GM21529 (cell line): ENCODE data around the gene DAPK3.
"Not testable (repeated sequence)": the region's sequence is repeated elsewhere in the genome, so short reads cannot be mapped to it uniquely, and the experiment has no call there.

ENCODE experiments used
- ATAC-seq: cut with Tn5 transposase; IDR thresholded peaks from one replicate; pipeline ENCODE4 v1.9.1; 2021; ENCODE audit not compliant: unreplicated experiment

DAPK3 gene

DNA sequence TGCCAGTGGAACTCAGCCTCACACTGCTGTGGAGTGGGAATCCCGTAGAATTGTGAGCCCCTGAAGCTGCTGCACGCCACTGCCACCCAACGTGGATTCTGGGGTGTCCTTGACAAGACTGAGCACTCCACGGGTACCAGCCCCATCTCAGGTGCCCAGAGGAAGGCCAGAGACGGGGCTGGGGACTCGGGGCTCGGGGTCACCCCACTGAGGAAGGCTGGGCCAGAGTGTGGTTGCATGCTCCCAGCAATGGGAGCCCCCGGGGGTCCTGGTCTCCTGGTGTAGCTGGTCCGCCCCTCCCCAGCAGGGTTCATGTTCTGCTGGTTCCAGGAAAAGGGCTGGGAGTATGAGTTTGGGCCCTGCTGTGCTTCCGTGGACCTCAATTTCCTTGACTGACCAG, 15.2 kb downstream of the DAPK3 start:
- ATAC-seq = no peak

DNA sequence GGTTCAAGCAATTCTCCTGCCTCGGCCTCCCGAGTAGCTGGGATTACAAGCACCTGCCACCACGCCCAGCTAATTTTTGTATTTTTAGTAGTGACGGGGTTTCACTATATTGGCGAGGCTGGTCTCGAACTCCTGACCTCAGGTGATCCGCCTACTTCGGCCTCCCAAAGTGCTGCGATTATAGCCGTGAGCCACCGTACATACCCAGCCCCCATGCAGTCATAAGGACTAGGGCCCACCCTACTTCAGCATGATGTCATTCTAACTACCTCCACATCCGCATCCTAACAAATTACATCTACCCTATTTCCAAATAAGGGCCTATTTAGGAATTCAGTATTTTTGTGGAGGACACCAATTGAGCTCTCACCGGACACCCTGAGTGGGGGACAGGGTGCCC, 15.6 kb downstream of the DAPK3 start:
- ATAC-seq = not testable (repeated sequence)

DNA sequence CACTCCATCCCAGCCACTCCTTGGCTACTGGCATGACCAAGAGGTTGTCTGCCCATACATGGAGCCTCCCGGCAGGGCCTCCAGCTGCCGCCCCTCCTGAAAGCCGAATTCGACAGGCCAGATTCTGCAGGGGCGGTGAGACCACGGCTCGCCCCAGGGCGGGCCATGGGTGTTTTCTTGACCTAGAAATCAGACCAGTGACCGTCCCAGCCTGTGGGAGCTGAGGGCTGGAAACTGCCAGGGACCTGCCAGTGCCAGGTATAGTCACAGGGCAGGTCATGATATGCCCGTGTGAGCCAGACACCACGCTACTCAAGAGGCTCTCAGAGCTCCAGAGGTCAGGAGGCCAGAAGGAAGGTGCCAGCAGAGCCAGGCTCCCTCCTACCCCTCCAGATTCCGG, 16.8 kb downstream of the DAPK3 start:
- no peak for ATAC-seq

DNA sequence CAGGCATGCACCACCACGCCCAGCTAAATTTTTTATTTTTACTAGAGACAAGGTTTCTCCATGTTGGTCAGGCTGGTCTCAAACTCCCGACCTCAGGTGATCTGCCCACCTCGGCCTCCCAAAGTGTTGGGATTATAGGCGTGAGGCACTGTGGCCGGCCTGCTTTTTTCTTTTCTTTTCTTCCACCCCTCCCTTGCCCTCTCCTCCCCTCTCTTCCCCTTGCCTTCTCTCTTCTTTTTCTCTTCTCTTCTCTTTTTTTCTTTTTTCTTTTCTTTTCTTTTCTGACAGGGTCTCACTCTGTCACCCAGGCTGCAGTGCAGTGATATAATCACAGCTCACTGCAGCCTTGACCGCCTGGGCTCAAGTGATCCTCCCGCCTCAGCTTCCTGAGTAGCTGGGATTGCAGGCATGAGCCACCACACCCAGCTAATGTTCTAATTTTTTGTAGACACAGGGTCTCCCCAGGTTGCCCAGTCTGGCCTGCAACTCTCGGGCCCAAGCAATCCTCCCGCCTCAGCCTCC, 18.1 kb downstream of the DAPK3 start:
- not testable (repeated sequence) for ATAC-seq

DNA sequence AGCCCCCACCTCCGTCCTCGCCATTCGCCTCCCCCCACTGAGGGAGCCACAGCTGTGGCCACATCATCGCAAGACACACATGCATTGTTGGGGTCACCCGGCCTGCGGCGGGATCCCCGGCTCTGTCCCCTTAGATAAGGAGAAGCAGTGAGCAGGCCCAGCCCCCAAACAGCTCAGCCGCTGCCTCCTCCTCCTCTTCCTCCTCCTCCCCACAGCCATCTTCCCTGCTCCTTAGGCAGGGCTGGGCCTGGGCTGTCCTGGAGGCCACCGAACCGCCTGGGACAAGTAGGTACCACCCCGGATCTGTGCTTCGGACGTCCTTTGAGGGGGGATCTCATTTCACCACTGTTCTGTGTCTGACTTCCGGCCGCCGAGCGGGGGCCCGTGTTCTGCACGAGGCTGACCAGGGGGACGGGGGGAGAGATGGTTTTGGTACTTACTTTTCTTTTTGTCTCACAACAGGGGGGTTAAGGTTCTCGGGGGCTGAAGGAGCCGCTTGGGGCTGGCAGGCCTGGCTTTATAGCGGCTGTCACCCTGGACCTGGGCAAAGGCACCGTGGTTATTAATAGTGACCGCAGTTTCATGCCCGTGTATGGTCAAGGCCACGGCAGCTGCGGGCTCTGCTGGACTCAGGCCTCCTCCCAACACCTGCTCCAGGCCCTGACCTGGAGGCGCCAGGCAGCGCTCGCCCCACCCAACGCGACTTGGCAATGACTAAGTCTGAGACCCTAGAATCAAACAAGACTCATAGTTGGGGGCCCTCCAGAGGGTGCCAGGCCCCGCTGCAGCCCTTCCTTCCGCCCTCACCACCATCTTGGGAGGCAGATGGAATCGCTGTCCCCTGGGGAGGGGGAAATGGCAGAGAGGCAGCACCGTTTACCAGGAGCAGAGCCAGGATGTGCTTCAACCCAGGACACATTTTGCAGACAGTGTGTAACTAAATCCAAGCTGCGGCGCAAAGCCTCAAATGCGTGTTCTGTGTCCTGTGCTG, 19.7 kb downstream of the DAPK3 start:
- ATAC-seq = no peak

DNA sequence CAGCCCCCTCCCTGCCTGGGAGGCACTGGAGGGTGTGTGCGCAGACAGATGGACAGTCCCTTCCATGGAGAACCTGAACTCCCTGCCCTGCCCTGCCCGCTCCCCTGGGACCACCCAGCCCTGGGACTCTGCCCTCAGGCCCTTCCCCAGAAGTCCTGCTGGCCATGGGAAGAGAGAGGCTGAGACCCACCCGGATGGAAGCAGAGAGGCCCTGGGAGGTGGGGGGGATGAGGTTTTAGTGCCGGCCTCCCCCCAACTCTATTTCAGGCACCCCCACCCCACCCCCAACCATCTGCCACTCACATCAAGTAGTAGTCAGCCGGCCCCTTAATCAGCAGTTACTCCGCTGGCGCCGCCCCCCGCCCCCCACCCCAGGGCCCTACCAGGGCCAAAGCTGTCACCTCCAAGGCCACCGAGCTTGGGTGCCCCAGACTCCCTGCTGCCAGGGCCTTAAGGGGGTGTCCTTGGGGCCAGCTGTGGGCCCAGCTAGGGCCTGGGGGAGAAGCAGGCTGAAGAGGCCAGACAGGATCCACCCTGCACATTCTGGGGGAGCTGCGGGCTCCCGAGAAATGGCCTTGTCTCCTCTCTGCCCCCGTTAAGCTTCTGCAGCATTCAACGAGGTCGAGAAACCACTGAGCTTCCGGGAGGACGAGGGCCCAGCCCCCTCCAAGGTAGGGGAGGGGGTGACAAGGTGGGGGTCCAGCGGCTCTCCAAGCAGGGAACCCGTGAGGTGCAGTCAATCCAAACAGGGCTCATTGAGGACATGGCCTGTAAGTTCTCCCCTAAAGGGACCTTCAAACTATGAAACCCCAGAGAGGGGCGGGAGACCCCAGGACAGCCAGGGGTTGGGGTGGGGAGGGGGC, 20.7 kb downstream of the DAPK3 start:
- no peak for ATAC-seq

DNA sequence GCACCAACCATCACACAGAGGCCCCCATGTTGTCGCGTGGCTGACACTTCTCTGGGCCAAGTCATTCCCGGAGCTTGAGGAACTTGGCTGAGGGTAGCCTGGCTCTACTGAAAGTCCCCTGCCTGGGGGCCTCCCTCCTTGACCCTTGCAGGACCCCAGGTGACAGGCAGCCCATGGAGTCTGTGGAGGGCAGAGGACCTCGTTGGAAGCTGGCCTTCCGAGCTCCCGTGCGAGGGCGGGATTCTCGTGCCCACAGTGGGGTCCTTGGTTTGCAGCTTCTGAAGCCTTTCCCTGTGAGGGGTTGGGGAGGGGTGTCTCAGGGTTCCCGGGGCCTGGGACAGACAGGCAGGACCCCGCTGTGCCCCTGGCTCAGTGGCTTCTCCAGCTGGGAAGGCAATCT, 21.6 kb downstream of the DAPK3 start:
- no peak for ATAC-seq

DNA sequence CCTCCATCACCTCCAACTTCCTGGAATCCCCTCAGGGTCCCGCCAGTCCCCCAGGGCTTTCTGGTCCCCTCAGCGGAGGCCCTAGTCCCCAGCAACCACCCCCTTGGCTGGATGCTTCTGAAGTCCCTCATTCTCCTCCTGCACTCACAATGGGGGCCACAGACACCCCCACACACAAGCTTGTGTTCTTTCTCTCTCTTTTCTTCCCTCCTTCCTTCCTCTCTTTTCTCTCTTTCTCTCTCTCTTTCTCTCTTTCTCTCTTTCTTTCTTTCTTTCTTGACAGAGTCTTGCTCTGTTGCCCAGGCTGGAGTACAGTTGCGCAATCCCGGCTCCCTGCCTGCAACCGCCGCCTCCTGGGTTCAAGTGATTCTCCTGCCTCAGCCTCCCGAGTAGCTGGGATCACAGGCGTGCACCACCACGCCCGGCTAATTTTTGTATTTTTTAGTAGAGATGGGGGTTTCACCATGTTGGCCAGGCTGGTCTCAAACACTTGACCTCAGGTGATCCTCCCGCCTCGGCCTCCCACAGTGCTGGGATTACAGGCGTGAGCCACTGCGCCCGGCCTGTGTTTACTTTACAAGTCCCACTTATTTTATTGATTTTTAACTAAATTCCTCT, 23.5 kb downstream of the DAPK3 start:
- ATAC-seq = not testable (repeated sequence)

DNA sequence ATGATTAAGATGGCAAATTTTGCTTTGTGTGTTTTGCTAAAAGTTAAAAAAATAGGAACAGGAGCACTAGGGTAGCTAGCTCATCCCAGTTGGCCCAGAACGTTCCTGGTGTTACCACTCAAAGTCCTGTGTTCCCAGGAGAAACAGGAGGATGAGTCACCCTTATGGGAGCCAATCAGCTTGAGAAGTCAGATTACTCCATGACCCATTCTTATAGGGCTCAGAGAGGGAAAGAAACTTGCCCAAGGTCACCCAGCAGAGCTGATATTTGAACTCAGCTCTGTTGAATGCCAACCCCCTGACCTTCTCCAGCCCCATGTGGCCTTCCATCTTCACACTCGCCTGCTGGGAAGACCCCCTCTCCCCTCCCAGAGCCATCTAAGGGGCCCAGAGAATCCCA, 25.1 kb downstream of the DAPK3 start:
- ATAC-seq = no peak

DNA sequence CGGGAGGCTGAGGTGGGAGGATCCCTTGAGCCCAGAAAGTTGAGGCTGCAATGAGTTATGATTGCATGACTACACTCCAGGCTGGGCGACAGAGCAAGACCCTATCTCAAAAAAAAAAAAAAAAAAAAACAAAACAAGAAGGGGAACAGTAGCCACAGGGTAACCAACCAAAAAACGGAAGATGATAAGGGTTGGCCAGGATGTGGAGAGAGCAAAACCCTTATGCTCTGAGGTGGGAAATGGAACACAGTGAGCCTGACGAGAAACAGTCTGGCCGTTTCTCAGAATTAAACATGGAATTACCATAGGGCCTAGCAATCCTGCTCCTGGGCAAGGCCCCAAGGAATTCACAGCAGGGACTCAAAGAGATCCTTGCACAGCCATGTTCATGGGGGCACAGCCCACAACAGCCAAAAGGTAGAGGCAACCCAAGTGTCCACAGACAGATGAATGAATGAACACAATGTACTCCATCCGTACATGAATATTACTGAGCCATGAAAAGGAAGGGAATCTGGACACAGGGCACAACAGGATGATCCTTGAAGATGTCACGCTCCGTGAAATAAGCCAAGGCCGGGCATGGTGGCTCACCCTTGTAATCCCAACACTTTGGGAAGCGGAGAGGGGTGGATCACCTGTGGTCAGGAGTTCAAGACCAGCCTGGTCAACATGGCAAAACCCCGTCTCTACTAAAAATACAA, 26.7 kb downstream of the DAPK3 start:
- ATAC-seq = no peak

DNA sequence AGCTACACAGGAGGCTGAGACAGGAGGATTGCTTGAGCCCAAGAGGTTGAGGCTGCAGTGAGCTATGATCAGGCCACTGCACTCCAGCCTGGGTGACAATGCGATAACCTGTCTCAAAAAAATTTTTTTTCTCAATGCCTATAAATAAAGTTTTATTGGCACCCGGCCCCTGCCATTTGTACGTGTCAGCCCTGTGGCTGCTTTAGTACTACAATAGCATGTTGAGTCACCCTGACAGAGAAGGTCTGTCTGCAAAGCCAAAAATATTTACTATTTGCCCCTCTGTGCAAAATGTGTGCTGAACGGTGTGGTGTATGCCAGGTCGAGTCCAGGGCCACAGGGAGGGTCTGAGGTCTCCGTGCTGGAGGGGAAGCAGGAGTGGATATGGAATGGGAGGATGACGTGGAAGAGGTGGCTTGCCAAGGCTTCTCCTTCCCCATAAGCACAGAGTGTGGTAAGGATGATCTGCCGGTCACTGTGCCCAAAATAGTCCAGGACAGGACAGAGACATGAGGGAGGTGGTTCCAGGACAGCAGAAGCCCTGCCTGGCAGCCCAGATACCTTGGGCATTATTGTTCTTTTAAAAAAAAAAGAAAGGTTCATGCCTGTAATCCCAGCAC, 28.0 kb downstream of the DAPK3 start:
- ATAC-seq = no peak

DNA sequence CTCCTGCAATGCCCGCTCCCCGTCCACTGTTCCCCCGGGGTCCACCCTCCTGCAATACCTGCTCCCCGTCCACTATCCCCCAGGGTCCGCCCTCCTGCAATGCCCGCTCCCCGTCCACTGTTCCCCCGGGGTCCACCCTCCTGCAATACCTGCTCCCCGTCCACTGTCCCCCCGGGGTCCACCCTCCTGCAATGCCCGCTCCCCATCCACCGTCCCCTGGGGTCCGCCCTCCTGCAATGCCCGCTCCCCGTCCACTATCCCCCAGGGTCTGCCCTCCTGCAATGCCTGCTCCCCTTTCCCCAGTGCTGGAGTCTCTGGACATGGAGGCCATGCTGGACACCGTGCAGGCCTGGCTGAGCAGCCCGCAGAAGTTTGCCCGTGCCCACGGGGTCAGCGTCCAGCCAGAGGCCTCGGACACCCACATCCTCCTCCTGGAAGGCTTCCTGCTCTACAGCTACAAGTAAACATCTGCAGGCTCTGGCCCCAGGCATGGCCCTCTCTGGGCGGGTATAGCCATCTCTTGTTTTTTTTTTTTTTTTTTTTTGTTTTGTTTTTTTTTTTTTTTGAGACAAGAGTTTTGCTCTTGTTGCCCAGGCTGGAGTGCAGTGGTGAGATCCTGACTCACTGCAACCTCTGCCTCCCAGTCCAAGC, 32.5 kb downstream of the DAPK3 start:
- not testable (repeated sequence) for ATAC-seq

DNA sequence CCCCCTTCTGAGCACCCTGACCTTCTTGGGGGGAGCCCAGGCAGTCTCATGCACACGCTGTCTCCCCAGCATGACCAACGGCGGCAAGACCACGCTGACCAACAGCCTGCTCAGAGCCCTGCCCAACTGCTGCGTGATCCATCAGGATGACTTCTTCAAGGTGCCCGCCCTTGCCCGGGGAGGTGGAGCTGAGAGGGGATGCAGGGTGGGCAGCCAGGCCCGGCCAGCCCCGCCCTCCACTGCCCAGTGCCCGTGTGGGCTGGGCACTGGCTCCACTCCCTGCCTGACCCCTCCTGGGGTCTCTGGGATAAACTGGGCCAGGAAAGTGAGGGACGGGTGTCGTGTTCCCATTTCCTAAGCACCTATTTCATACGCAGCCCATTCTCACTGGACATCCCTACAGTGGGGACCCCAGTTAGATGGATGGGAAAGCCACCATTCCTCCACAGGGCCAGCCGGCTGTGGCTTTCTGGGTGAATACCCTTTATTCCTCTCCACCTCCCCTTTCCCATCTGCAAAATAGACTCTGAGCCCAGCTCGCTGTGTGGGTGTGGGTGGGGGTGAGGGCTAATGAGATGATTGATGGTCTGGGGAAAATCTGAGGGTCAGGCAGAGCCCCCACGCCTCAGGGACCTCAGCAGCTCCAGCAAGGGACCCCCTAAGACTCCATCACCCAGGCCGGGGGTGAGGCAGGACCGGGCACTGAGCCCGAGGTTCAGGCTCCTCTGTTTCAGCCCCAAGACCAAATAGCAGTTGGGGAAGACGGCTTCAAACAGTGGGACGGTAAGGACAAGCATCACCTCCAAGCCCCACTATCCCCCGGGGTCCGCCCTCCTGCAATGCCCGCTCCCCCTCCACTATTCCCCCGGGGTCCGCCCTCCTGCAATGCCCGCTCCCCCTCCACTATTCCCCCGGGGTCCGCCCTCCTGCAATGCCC, 34.1 kb downstream of the DAPK3 start:
- no peak for ATAC-seq

DNA sequence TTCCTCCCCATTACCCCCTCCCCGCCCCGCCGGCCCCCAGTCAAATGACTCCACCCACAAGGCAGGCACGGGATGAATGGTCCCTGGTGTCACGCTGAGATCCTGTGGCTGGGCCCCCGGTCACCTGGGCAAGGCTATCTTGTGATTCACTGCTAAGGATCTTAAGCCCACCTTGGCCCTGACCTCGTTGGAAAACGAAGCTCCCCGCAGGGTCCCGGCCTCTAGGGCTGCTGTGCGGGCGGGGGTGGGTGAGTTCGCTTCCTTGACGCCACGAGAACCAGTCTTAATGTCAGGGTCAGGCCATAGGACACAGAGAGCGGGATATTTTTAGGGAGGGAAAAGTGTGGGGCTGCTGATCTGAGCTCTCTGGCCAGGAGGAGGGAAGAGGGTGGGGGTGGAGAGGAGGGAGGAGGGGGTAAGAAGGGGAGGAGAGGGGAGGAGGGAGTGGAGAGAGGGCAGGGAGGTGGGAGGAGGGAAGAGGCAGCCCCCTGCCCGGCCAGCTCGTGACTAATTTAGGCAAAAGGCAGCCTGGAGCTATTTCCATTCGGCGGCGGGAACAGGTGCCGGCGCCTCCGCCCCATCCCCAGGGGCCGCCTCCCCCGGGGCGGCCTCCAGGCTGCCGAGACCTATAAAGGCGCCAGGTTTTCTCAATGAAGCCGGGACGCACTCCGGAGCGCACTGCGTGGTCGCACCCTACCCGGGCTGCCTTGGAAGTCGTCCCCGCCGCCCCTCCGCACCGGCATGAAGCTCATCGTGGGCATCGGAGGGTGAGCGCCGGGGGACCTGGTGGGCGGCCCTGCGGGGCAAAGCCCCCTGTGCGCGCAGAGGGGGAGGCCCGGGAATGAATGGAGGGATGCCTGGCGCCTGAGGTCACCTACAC, 37.7 kb downstream of the DAPK3 start, which contains the start of gene NMRK2:
NMRK2 (plus strand) TSS at position 139 of the 880 bp plus-strand sequence; CDS start at position 742, 603 bp downstream.
- ATAC-seq = no peak

DNA sequence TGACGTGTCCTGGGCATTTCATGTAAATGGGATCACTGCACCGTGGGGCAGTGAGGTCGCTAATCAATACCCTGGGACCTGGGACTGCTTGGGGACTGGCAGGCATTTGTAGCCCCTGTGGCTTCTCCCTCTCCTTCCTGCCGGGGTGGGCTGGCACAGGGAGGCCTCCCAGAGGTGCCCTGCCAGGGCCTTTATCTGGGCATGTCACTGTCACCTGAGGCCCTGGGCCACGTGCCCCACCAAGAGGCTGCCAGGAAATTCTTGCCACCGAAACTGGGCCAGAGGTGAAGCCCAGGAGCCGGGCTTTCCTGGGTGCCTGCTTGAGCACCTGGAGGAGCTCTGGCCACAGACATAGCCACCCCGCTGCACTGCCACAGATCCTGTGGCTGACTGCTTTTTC, 39.9 kb downstream of the DAPK3 start:
- no peak for ATAC-seq

DNA sequence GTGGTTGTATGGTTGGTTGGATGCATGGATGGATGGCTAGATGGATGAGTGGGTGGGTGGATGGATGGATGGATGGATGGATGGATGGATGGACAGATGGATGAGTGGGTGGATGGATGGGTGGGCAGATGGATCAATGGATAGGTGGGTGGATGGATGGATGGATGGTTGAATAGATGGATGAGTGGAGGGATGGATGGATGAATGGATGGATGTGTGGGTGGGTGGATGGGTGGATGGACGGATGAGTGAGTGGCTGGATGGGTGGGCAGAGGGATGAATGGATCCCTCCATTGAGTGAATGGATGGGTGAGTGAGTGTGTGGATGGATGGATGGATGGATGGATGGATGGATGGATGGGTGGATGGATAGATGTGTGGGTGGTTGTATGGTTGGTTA, 47.0 kb downstream of the DAPK3 start:
- ATAC-seq = no peak

DNA sequence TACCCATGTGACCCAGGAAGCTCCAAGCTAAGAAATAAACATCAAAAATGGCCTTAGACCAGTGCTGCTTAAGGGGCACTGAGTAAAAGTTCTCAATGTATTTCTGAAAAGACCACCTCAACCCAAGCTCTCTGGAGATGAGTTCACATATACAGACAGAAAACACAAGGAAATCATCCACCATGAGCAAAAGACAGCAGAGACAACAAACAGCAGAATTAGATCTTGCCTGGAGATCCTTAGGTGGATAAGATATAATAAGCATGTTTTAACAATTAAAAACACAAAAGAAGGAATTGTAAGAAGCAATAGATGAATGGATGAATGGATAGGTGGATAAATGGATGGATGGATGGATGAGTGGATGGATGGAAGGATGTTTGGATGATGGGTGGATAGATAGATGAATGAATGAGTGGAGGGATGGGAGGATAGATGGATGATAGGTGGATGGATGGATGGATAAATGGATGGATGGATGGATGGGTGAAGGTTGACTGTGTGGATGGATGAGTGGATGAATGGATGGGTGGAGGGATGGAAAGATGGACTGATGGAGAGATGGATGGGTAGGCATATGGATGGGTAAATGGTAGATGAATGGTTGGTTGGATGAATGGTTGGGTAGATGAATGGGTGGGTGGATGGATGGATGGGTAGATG, 47.7 kb downstream of the DAPK3 start:
- ATAC-seq = no peak
